Hepatocyte (in vitro differentiated cells): Measurements from ENCODE around the gene ARHGEF1. TPM values are rescaled to one million over a fixed set of nuclear protein-coding genes. Genes with fewer than 3 reads are reported as not detected.

Experiments used
- DNase-seq: peaks from one replicate; pipeline ENCODE4 v3.0.0-alpha.2; 2016; ENCODE audit warnings: low spot score
- H2AFZ ChIP-seq: fragments of 200-600 bp; sonication (generic); 2 replicates; pipeline ENCODE4 v1.6.0; 2016; ENCODE audit warnings: antibody characterized with exemption, mild to moderate bottlenecking
- H3K27ac ChIP-seq: fragments of 200-600 bp; sonication (generic); 2 replicates; pipeline ENCODE4 v1.5.1; 2016; ENCODE audit warnings: mild to moderate bottlenecking
- H3K27me3 ChIP-seq: fragments of 200-600 bp; sonication (generic); 2 replicates; pipeline ENCODE4 v1.6.1; 2016
- H3K36me3 ChIP-seq: fragments of 200-600 bp; sonication (generic); replicated peaks from 2 replicates; pipeline ENCODE4 v1.5.1; 2016; ENCODE audit warnings: low read depth; ENCODE audit not compliant: insufficient read depth
- H3K4me1 ChIP-seq: fragments of 200-600 bp; sonication (generic); 2 replicates; pipeline ENCODE4 v1.5.1; 2016; ENCODE audit warnings: mild to moderate bottlenecking, moderate library complexity; ENCODE audit not compliant: insufficient read depth
- H3K4me2 ChIP-seq: fragments of 200-600 bp; sonication (generic); 2 replicates; pipeline ENCODE4 v1.6.0; 2016
- H3K4me3 ChIP-seq: fragments of 200-600 bp; sonication (generic); 2 replicates; pipeline ENCODE4 v1.5.1; 2016; ENCODE audit warnings: mild to moderate bottlenecking
- H3K79me2 ChIP-seq: fragments of 200-600 bp; sonication (generic); 2 replicates; pipeline ENCODE4 v1.6.0; 2017; ENCODE audit warnings: mild to moderate bottlenecking
- H3K9me2 ChIP-seq: fragments of 200-600 bp; sonication (generic); replicated peaks from 2 replicates; pipeline ENCODE4 v1.6.0; 2017; ENCODE audit warnings: mild to moderate bottlenecking; ENCODE audit not compliant: insufficient read depth
- H3K9me3 ChIP-seq: fragments of 200-600 bp; sonication (generic); 2 replicates; pipeline ENCODE4 v1.5.1; 2016; ENCODE audit warnings: low read depth, mild to moderate bottlenecking
- H4K20me1 ChIP-seq: fragments of 200-600 bp; sonication (generic); 2 replicates; pipeline ENCODE4 v1.6.0; 2016; ENCODE audit warnings: mild to moderate bottlenecking; ENCODE audit not compliant: insufficient read depth, poor library complexity, severe bottlenecking
- EZH2 ChIP-seq: fragments of 200-600 bp; sonication (generic); IDR thresholded peaks from 2 replicates; pipeline ENCODE4 v1.6.1; 2016; ENCODE audit warnings: antibody characterized with exemption, mild to moderate bottlenecking, borderline replicate concordance
- EZH2phosphoT487 ChIP-seq: fragments of 200-600 bp; sonication (generic); IDR thresholded peaks from one replicate; pipeline ENCODE4 v1.6.1; 2018; ENCODE audit warnings: antibody characterized with exemption, mild to moderate bottlenecking, low read depth, moderate library complexity; ENCODE audit not compliant: unreplicated experiment, severe bottlenecking
- WGBS: methylation state at CpG from one replicate; pipeline ENCODE4 v1.1.6; 2016; ENCODE audit warnings: low lambda C conversion rate; ENCODE audit errors: missing lambda C conversion rate; 5-methylcytosine and 5-hydroxymethylcytosine counted together
- polyA plus RNA-seq: library from polyadenylated mRNA; unstranded; fragments of >200 nt; fragmentation: Nextera tagmentation; extraction: Ambion mirVana; gene quantifications from 2 replicates; pipeline ENCODE4 v1.2.1, GENCODE V29; 2016
- total RNA-seq: library from RNA; depleted of rRNA; stranded (reverse); fragments of >200 nt; gene quantifications from 2 replicates; pipeline ENCODE4 v1.2.3, GENCODE V29; 2014
- TF ChIP-seq, protein P1 (sequence below): fragments of 200-600 bp; sonication (generic); IDR thresholded peaks from 2 replicates; pipeline ENCODE4 v1.5.1; 2016; ENCODE audit warnings: antibody characterized with exemption, mild to moderate bottlenecking; ENCODE audit not compliant: poor library complexity

Gene ARHGEF1
- total and polyA plus RNA-seq, 2 experiments from 2014 or later = 29.7 to 67.8 TPM

DNA sequence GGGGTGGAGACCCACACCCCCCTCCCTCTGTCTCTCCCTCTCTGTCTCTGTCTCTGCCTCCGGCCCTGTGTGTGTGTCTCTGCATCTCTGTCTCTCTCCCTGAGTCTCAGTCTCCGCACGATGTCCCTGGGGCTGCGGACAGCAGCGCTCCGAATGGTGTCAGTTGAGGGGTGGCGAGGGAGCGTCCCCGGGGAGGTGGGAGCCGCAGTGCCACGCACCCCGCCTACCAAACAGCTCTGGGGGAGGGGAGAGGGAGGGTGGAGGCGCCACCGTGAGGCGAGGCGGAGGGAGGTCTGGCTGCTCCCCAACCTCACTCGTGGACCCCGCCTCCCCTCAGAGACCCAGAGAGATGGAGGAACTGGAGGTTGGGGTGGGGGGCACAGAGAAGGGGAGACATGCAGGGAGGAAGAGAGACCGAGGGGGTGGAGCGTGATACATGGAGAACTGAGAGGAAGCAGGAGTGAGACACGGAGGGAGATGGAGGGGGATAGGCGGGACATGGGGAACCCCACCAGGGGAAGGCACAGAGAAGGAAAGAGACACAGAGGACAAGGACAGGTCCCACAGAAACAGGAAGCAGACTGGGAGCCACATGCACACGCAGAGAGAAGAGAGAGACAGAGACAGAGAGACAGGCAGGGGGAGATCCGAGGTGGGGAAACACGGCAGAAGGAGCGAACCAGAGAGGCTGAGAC is 38.0 kb downstream of the ARHGEF1 start:
- Histone ChIP-seq H3K79me2 (no peaks in the 10 kb centered on the region), H2AFZ (no peak overlapping the region), H3K36me3 (no peaks in the 10 kb centered on the region), H3K9me2 (no peaks in the 10 kb centered on the region), H4K20me1 (no peaks in the 10 kb centered on the region), H3K4me1 (no peaks in the 10 kb centered on the region), H3K9me3 (no peaks in the 10 kb centered on the region), H3K4me2 (no peak overlapping the region), H3K27ac (no peak overlapping the region), H3K27me3 (peaks cover 74% of the 10 kb centered on the region), H3K4me3 (no peak overlapping the region)
- no peak for DNase-seq
- TF ChIP-seq EZH2 (no peak), EZH2phosphoT487 (no peak)
- TF ChIP-seq, protein P1, sequence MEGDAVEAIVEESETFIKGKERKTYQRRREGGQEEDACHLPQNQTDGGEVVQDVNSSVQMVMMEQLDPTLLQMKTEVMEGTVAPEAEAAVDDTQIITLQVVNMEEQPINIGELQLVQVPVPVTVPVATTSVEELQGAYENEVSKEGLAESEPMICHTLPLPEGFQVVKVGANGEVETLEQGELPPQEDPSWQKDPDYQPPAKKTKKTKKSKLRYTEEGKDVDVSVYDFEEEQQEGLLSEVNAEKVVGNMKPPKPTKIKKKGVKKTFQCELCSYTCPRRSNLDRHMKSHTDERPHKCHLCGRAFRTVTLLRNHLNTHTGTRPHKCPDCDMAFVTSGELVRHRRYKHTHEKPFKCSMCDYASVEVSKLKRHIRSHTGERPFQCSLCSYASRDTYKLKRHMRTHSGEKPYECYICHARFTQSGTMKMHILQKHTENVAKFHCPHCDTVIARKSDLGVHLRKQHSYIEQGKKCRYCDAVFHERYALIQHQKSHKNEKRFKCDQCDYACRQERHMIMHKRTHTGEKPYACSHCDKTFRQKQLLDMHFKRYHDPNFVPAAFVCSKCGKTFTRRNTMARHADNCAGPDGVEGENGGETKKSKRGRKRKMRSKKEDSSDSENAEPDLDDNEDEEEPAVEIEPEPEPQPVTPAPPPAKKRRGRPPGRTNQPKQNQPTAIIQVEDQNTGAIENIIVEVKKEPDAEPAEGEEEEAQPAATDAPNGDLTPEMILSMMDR = no peak
- WGBS = 38% methylated on average over 18 of the region's 26 CpGs

DNA sequence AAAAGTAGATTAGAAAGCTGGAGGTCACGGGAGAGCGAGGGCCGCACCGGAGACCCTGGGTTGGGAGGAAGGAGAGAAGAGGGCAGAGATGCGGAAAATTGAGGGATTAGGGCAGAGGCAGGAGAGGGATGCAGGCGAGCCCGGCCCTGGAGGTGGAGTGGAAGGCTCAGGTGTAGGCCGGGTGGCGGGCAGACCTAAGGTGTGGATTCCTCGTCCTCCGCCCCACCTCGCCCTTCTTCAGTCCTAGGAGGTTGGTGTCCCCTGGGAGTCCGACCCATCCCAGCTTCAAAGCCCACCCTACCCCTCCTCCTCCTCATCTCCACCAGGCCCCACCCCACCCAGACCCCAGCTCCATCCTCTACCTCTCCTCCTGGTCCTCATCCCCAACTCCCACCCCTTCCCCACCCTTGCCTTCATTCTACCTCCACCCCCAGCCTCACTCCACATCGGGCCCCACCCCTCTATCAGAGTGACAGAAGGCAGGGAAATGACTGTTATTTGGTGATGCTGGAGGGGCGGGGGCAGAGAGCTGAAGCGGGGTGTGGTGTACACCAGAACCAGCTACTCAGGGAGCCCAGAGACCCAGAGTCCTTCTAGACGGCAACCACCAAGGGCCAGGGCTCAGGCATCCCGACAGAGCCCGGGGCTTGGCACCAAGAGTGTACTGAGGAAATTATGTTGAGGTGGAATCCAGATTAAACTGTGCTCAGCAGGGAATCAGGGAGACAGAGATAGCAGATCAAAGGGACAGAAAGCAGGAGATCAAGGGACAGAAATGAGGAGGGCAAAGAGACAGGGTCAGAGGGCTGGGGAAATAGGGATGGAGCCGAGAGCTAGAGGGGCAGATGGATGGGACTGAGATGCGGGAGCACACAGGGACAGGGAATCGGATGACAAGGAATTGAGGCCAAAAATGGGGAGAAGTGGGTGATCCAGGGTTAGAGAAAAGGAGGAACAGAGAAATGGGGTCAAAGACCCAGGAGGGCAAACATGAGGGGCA is 38.9 kb downstream of the ARHGEF1 start:
- Histone ChIP-seq H3K79me2 (no peaks in the 10 kb centered on the region), H3K9me3 (no peaks in the 10 kb centered on the region), H4K20me1 (no peaks in the 10 kb centered on the region), H3K27ac (no peak overlapping the region), H3K36me3 (no peaks in the 10 kb centered on the region), H3K9me2 (no peaks in the 10 kb centered on the region), H3K4me1 (no peaks in the 10 kb centered on the region), H3K4me2 (no peak overlapping the region), H3K27me3 (peaks cover 74% of the 10 kb centered on the region), H3K4me3 (no peak overlapping the region), H2AFZ (no peak overlapping the region)
- TF ChIP-seq, protein P1 = no peak
- TF ChIP-seq EZH2 (no peak), EZH2phosphoT487 (no peak)
- no peak for DNase-seq
- 32% methylated on average over 16 of the region's 22 CpGs for WGBS

DNA sequence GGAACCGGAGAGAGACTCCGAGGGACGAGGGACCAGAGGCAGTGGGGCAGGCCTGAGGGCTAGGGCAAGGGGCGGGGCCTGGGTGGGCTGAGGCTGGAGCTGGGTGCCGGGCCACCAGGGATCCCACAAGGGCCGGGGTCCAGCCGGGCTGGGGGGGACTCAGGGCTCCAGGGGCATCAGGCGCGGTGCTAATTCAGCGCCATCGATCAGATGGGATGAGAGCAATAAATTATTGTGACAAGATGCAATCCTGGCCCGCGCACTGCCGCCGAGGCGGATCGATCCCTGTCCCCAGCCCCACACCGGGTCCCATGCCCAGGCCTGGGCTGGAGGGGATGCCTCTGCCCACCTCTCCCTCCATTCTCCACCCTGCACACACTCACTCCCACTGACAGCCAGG is 39.6 kb downstream of the ARHGEF1 start:
- no peak for DNase-seq

More for the DNA sequence above, 39.6 kb downstream of the ARHGEF1 start:
- Histone ChIP-seq H3K79me2 (no peaks in the 10 kb centered on the region), H2AFZ (no peak overlapping the region), H3K4me1 (no peaks in the 10 kb centered on the region), H3K9me2 (no peaks in the 10 kb centered on the region), H3K4me3 (no peak overlapping the region), H3K9me3 (no peaks in the 10 kb centered on the region), H3K27ac (no peak overlapping the region), H3K27me3 (peaks cover 74% of the 10 kb centered on the region), H3K4me2 (no peak overlapping the region), H4K20me1 (no peaks in the 10 kb centered on the region), H3K36me3 (no peaks in the 10 kb centered on the region)
- TF ChIP-seq, protein P1 = no peak
- TF ChIP-seq EZH2phosphoT487 (no peak), EZH2 (no peak)
- 55% methylated on average over 17 of the region's 18 CpGs for WGBS
